NOMO-1 treated with dmso at 0.1 percent for 144 hours (cell line): ENCODE data around the gene IFFO2.
"Not testable (repeated sequence)": the region's sequence is repeated elsewhere in the genome, so short reads cannot be mapped to it uniquely, and the experiment has no call there.

Experiments
- DNase-seq: peaks from one replicate; lab custom pipeline; 2025; ENCODE audit not compliant: unreplicated experiment; lab: John Stamatoyannopoulos, UW

The IFFO2 gene

DNA sequence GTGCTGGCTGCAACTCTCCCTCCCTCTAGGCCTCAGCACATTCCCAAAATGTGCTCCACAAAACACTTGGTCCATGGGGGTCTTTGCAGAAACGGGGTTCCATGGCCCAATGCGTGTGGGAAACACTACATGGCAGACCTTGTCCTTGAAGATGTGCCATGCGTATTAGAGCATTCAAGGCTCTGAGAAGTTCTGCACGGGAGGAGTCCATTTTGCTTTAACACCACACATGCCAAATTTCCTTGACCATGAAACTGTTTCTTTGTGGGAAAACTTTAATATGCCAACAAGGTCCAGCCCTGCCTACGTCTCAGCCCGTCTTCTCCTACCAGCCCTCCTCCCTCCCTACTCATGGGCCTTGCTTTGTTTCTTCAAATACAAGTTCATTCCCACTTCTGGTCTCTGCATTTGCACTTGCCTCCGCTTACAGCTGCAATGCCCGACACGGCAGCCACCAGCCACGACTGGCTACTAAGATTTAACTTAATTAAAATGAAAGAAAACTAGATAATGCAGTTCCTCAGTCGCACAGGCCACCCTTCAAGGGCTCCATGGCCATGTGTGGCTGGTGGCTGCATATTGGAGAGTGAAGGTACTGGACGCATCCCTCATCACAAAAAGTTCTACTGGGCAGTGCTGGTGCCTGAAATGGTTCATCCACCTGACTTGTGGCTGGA is 77.8 kb downstream of the IFFO2 start:
- DNase-seq = no peak

DNA sequence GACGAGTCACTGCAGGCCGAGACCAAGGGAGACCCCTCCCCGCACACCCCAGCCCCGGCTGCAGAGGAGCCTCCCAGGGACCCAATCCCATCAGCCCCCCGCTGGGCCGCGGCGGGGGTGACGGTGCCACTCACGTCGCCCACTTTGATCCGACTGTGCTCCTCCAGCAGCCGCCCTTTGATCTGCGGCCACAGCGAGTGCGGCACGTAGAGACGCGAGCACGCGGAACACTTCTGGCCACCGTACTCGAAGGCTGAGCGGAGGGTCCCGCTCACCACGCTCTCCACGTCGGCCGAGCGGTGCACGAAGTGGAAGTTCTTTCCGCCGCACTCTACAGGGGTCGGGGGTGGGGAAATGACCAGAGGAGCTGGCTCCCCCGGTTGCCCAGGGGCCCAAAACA is 79.2 kb downstream of the IFFO2 start:
- no peak for DNase-seq

DNA sequence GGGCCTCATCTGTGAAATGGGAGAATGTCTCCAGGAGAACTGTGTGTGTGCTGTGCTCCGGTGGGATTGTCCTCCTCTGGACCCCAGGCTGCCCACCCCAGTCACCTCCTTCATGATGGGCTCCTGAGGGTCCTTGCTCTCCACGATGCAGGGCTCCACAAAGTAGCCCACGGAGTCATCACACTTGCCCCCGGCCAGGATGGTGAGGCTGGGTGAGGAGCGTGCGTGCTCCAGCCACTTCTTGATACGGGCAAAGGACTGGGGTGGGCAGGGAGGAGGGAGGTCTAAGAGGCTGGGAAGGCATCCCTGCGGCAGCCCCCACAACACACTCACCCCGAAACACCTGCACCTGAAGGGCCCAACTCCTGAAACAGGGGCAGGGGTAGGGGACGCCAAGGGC is 80.3 kb downstream of the IFFO2 start:
- DNase-seq = no peak

DNA sequence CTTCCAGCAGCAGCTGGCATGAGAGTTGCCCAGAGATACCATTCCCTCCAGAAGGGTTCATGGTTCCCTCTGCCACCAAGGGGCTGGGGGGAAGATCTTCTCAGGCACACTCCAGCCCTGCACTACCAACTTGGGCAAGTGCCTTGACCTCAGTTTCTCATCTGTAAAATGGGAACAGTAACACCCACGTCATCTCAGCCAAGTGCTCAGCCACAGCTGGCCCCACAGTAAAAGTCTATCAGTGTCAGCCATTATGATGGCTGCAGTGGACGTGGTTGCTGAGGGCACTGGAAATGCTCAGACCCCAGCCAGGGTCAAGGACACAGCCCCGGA is 80.7 kb downstream of the IFFO2 start:
- DNase-seq = no peak

DNA sequence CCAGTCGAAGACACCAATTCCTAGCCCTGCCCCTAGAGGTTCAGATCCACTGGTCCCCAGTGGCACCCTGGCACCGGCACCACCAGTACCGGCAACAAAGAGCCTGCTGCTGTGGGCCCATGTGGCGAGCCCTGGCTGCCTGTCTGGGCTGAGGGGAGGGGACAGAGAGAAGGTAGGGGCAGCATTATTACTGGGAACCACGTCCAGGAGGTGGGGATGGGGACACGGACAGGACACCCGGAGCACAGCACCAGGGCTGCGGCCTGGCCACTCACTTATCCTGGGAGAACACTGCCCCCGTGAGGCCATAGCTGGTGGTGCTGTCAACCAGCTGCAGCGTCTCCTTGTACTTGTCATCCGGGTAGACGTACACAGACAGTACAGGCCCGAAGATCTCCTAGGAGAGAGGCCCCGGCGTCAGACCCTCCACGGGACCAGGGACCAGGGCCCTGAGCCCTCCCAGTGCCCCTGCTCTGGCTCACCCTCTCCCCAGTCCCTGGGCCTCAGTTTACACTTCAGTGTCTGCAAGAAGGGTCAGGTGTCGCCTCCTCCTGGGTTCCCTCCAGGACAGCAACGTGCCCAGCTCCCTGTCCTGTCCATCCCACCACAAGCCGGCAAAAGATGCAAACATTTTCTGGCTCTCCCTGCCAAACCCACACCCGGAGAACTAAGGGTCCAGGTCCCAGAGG is 81.2 kb downstream of the IFFO2 start:
- peak; percentile 15 for DNase-seq

DNA sequence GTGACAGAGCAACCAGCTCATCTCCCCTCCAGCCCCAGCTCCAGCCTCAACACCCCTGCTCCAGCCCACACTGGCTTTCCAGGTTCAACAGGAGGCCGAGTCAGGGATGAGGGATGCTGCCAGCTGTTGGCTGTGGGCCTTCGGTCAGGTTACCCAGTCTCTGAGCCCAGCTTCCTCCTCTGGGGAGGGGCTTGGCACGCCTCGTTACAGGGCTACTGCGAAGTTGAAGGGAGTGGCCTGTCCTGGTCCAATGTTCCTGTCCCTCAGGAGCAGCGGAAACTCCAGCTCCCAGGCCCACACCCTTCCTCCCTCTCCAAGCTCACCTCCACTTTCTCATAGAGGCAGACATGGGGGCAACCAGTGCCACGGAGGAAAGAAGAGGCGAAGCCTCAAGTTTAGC is 81.9 kb downstream of the IFFO2 start:
- no peak for DNase-seq

DNA sequence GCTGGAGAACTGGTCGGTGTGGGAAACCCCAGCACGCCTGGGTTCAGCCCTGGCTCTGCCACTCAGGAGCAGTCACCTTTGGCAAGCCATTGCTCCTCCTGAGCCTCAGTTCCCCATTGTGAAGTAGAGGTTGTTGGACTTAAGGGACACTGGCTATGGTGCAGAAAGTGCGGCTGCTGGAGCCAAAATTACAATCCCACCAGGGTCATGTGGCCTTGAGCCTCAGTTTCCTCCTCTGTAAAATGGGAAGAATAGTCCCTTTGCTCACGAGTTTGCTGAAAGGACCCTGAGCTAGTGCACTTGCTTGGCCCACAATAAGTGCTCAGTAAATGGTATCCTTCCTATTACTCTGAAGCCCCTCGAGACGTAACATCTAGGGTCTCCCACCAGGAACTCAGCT is 82.4 kb downstream of the IFFO2 start:
- DNase-seq = no peak

DNA sequence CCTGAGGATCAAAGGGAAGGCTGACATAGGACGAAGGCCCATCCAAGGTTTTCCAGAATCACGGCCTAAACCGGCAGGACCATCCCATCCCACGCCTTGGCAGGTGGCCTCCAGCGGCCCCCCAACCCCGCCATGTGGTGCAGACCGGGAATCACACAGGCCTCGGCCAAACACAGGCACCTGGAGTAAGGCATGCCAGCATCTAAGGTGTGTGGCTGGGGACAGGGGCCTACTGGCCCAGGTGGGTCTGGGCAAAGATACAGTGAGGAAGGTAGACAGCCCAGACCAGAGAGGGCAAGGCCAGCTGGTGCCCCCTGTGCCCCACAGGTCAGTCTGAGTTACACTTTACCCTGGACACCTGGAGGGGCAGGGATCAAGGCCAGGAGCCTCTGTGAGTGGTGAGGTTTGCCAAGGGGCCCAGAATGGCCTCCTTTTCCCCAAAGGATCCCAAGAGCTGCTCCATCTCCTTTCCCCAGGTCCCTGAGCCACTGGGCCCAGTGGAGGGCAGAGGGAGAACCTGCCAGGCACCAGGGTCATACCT is 84.3 kb downstream of the IFFO2 start:
- DNase-seq = no peak

DNA sequence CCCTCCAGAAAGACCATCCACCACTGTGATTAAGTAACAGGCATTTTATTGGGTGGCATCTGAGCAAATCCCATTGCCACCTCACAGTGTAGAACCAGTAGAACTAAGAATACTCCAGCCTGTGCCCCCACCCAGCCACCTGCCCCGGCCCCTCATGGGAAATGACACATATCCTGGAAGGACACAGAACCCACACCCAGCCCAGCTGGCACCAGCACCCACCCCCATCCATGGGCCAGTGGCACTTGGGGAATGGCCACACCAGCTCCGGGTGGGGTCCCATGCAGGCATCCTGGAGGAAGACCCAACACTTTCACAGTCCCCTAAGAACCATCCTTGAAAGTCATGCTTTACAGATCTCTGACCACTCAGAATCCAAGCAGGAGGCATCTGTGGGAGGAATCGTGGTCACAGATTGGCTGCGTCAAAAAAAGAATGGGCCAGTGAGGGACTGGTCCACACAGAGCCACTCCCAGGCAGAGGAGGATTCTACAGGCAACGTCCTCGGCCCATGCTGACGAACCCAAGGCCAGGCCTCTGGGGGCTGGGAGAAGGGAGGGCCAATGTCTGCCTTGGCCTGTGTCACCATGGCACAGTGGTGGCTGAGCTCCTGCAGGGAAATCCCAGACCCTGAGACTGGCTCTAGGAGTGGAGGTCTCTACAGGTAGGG is 84.9 kb downstream of the IFFO2 start:
- DNase-seq = no peak

DNA sequence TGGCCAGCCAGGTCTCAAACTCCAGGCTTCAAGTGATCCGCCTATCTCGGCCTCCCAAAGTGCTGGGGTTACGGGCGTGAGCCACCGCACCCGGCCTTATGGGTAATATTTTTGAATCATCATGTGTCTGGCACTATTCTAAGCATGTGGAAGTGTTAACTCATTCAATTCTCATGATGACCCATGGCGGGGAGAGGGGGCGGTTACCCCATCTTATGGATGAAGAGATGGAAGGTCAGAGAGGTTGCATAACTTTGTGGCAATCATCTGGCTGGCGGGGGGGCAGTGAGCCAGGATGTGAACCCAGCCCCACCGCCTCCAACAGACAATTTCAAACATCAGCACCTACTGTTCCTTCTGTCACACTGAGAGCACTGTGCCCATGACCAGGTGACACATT is 85.5 kb downstream of the IFFO2 start:
- no peak for DNase-seq

DNA sequence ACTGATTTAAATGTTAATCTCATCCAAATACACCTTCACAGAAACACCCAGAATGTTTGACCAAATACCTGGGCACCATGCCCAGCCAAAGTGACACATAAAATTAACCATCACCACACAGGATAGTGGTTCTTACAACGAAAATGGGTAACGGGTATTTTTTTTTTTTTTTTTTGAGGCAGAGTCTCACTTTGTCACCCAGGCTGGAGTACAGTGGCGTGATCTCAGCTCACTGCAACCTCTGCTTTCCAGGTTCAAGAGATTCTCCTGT is 85.9 kb downstream of the IFFO2 start:
- not testable (repeated sequence) for DNase-seq

DNA sequence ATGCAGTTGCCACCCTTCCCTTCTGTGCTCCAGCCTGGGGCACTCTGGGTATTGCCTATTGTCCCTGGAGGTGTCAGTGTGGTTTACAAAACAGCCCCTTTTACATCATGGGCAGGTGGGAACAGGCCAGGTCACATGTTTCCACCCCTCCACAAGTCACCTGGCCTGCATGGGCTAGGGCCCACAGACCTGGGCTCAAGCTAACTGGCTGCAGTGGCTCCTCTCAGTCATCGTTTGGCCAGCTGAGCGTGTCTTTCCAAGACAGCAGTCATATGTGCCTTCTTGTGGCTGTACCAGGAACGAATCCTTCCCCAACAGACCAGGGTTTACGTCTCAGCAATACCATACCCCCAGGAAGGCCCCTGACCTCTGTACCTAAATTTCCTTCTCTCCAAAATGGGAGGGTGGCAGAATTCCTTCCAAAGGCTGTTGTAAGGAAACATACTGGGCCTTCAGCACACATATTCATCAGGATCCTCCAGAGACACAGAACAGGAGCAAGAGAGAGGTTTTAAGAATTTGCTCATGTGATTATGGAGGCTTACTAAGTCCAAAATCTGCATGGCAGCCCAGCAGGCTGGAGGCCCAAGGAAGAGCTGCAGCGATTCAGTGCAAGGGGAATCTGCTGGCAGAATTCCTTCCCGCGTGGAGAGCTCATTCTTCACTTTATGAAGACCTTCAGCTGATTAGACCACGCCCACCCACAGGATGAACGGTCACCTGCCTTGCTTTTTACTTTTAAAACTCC is 86.5 kb downstream of the IFFO2 start:
- DNase-seq = no peak

DNA sequence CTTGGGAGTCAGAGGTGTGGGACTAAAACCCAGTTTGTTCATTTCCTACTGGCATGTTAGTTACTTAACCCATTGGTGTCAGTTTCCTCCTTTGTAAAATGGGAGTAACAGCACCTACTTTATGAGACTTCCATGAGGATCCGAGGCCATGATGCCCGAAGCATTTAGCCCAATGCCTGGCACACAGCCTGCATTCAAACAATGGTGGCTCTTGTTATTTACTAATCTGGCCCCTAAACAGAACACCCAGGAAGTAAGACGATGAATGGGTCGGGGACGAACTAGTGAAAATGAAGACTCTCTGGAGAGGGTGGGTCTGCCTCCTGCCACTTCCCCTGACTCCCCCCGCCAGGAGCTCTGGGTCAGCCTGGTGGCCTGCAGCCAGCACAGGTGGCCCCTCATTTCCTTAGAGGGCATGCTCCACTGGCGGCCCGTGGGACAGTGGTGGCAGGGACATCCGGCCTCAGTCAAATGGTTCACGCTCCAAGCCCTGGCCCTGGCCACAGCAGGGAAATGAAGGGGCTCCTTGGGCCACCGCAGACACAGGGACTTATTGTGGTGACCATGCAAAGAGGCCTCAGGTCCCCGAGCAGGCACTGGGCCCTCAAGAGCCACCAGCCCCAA is 87.6 kb downstream of the IFFO2 start:
- DNase-seq = no peak

DNA sequence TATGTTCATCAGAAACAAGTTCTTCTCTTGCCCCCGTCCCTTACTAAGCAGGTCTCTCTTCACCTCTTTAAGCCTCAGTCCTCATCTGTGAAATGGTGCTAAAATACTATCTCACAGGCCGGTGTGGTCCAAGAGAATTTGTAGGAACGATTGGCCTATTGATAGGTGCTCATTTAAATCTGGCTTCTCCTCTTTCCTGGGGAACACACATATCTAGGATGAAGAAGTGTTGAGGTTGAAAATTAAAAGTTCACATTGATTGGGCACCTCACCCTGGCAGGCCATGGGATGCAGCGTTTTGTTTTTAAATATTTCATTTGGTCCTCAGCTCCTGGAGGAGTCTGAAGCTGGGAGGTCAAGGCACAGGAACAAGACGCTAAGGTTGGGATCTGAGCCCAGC is 88.1 kb downstream of the IFFO2 start:
- DNase-seq = no peak

DNA sequence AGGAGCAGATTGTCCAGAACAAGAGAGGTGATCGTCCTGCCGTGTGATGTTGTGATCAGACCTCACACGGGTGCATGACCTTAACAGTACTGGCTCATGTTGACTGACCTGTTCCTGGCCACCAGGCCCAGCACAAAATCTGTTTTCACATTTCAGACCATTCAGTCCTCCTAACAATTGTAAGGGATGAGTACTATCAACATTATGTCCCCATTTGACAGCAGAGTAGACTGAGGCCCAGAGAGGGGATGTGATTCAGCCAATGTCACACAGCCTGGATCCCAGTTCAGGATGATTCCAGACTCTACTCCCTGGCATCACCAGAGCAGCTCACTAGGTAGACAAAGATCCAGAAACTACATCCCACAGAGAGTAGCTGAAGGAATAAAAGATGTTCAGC is 89.6 kb downstream of the IFFO2 start:
- no peak for DNase-seq

DNA sequence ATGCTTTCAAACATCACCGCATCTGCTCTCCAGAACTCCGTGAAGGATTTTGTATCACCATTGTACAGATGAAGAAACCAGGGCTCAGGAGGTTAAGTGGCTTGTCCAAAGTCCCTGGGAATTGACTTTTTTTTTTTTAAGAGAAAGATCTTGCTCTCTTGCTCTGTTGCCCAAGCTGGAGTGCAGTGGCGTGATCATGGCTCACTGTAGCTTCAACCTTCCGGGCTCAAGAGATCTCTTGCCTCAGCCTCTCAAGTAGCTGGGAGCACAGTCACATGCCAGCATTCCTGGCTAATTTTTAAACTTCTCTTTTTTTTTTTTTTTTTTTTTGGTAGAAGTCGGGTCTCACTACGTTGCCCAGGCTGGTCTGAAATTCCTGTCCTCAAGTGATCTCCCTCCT is 90.2 kb downstream of the IFFO2 start:
- DNase-seq = no peak

DNA sequence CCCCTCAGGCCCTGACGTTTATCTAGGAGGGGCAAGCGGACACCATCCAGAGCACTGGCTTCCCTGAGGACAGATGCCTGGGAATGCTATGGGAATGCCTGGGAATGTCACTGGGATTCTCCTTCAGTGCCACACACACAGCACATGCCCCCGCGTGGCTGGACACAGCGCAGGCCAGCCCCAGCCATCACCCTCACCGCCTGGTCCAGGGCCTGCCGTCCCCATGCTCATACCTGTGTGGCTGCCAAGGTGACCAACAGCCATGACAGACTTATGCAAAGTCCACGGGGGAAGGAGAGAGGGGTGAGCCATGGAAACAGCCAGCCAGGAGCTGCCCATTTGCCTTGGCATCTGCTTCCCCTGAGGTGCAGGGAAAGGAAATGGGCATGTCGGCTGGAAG is 91.3 kb downstream of the IFFO2 start:
- no peak for DNase-seq

DNA sequence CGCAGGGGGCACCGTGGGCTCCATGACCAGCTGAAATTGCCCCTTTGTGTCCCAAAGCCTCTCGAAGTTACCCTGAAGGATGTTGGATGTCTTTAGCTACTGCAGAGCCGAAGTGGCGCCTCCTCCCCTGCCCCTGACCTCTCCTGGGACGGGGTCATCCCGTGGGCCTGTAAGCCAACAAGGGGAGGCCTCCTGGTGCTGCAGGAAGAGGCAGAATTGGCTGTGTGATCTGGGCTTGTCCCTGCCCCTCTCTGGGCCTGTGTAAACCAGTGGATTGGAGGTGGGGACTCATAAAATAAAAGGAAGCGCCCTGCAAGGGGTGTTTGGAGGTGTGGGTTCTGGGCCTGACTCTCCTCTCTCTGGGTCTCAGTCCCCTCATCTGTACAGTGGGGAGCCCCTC is 94.9 kb downstream of the IFFO2 start:
- no peak for DNase-seq

DNA sequence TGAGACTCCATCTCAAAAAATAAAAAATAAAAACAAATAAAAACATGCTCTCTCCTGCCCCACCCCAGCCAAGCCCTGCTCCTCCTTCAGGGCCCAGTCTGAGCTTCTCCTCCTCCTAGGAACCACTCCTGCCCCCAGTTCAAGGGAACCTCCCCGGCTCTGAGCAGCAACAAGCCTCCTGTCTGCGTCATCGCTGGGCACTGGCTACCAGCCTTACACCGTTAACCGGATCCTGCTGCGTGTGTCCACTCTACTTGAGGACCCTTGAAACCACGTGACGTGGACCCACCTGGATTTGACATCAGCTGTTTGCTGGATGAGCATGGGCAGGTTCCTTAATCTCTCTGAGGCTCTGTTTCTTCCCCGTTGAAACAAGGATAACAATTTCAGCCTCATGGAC is 95.4 kb downstream of the IFFO2 start:
- no peak for DNase-seq

DNA sequence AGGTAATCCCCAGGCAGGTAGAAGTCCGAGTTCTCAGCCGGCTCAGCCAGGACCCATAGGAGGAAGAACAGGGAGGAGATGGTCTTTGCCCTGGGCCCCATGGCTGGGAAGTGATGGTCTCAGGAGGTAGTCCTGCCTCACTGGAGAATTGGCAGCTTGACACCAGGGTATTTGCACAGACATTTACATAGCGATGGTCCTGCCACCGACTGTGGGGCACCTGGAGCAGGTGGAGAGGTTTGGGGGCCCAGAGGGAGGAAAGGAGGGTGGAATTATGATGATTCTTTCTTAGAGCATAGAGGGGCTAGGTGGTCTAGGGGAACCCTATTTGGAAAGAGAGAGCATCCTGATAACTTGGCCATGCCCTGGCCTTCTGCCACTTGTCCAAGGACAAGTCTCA is 96.9 kb downstream of the IFFO2 start, which contains the start of gene TAS1R2:
Gene TAS1R2, minus strand, starts transcription at position 101 of the 400 bp plus-strand sequence. Its CDS starts 0 bp downstream, at position 101.
- no peak for DNase-seq

DNA sequence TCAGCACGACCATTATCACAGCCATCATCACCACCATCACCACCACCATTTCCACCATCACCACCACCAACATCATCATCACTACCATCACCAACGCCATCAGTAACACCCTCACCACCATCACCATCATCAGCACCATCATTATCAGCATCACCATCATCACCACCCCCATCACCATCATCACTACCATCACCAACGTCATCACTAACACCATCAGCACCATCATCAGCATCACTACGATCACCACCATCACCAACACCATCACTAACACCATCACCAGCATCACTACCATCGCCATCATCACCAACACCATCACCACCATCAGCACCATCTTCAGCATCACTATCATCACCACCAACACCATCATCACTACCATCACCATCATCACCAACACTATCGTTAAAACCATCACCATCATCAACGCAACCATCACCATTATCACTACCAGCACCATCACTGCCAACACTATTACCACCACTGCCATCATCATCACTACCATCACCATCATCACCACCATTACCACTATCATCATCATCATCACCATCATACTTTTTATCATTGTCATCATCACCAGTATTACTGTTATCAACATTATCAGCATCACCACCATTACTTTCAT is 98.3 kb downstream of the IFFO2 start:
- DNase-seq = no peak
